ENCODE measurements around the gene MANBA. TPM values are rescaled to one million over a fixed set of nuclear protein-coding genes. Genes with fewer than 3 reads are reported as not detected.

Gene MANBA
- total and polyA plus RNA-seq, 2 of the 13 experiments (the other 11 are each of a cell fraction or from before 2014, with no cell fraction given), result 11.7 to 33.3 TPM

DNA sequence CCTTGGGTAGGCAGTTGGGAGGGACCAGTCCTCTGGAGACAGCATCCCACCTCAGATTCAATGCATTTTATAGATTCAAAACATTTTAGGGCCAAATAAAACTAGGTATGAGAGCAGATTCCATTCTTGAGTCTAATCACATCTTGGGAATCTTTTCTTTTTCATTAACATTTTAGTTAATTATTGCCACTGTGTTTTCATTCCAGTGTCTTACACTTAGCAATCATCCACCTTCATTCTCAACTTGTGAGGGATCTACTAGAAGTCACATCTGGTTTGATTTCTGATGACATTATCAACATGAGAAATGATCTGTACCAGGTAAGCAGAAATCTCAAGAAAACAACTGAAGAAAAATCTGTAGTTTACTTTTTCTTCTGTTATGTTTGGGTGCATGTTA, 160.1 kb downstream of the MANBA start (continued):
- TF ChIP-seq SNAPC2 (CRISPR knock-in tag; IDR thresholded peaks at IDR 0.05) (no peak), JUND (CRISPR knock-in tag; IDR thresholded peaks at IDR 0.05) (no peak), ZNF761 (CRISPR knock-in tag; conservative IDR thresholded peaks at IDR 0.05) (no peak), ZFP90 (CRISPR knock-in tag; IDR thresholded peaks at IDR 0.05; ENCODE audit: borderline replicate concordance) (no peak), ZNF207 (IDR thresholded peaks at IDR 0.05; ENCODE audit: borderline replicate concordance) (no peak), ZNF547 (CRISPR knock-in tag; IDR thresholded peaks at IDR 0.05) (no peak), ZNF224 (CRISPR knock-in tag; IDR thresholded peaks at IDR 0.05) (no peak), ATF7 (IDR thresholded peaks at IDR 0.05) (no peak), ATF7 (CRISPR knock-in tag; IDR thresholded peaks at IDR 0.05) (no peak), ZNF331 (CRISPR knock-in tag; IDR thresholded peaks at IDR 0.05) (no peak)
- TF ChIP-seq, protein P1, sequence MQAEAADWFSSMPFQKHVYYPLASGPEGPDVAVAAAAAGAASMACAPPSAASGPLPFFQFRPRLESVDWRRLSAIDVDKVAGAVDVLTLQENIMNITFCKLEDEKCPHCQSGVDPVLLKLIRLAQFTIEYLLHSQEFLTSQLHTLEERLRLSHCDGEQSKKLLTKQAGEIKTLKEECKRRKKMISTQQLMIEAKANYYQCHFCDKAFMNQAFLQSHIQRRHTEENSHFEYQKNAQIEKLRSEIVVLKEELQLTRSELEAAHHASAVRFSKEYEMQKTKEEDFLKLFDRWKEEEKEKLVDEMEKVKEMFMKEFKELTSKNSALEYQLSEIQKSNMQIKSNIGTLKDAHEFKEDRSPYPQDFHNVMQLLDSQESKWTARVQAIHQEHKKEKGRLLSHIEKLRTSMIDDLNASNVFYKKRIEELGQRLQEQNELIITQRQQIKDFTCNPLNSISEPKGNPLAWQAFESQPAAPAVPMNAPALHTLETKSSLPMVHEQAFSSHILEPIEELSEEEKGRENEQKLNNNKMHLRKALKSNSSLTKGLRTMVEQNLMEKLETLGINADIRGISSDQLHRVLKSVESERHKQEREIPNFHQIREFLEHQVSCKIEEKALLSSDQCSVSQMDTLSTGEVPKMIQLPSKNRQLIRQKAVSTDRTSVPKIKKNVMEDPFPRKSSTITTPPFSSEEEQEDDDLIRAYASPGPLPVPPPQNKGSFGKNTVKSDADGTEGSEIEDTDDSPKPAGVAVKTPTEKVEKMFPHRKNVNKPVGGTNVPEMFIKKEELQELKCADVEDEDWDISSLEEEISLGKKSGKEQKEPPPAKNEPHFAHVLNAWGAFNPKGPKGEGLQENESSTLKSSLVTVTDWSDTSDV (CRISPR knock-in tag; IDR thresholded peaks at IDR 0.05), result no peak
- TF ChIP-seq, protein P2, sequence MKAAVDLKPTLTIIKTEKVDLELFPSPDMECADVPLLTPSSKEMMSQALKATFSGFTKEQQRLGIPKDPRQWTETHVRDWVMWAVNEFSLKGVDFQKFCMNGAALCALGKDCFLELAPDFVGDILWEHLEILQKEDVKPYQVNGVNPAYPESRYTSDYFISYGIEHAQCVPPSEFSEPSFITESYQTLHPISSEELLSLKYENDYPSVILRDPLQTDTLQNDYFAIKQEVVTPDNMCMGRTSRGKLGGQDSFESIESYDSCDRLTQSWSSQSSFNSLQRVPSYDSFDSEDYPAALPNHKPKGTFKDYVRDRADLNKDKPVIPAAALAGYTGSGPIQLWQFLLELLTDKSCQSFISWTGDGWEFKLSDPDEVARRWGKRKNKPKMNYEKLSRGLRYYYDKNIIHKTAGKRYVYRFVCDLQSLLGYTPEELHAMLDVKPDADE (CRISPR knock-in tag; IDR thresholded peaks at IDR 0.05), result no peak
- TF ChIP-seq, protein P3, sequence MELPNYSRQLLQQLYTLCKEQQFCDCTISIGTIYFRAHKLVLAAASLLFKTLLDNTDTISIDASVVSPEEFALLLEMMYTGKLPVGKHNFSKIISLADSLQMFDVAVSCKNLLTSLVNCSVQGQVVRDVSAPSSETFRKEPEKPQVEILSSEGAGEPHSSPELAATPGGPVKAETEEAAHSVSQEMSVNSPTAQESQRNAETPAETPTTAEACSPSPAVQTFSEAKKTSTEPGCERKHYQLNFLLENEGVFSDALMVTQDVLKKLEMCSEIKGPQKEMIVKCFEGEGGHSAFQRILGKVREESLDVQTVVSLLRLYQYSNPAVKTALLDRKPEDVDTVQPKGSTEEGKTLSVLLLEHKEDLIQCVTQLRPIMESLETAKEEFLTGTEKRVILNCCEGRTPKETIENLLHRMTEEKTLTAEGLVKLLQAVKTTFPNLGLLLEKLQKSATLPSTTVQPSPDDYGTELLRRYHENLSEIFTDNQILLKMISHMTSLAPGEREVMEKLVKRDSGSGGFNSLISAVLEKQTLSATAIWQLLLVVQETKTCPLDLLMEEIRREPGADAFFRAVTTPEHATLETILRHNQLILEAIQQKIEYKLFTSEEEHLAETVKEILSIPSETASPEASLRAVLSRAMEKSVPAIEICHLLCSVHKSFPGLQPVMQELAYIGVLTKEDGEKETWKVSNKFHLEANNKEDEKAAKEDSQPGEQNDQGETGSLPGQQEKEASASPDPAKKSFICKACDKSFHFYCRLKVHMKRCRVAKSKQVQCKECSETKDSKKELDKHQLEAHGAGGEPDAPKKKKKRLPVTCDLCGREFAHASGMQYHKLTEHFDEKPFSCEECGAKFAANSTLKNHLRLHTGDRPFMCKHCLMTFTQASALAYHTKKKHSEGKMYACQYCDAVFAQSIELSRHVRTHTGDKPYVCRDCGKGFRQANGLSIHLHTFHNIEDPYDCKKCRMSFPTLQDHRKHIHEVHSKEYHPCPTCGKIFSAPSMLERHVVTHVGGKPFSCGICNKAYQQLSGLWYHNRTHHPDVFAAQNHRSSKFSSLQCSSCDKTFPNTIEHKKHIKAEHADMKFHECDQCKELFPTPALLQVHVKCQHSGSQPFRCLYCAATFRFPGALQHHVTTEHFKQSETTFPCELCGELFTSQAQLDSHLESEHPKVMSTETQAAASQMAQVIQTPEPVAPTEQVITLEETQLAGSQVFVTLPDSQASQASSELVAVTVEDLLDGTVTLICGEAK (IDR thresholded peaks at IDR 0.05), result no peak
- TF ChIP-seq, protein P3 (CRISPR knock-in tag; IDR thresholded peaks at IDR 0.05), result no peak
